B cell (primary cell): ENCODE results near the gene EPDR1. TPM values are rescaled to one million over a fixed set of nuclear protein-coding genes. Genes with fewer than 3 reads are reported as not detected.

Experiments
- ATAC-seq: fragments of 200-7000 bp; cut with Tn5 transposase; one replicate; pipeline ENCODE4 v1.10.0; 2021; ENCODE audit warnings: low read depth, mild to moderate bottlenecking, moderate number of reproducible peaks, moderate library complexity
- CTCF ChIA-PET: fragments of 350-600 bp; sonication (Branson Sonifier 250); formaldehyde crosslinking; loops from one replicate; lab custom pipeline; 2021; ENCODE audit warnings: antibody characterized with exemption, inconsistent platforms; lab: Charles Lee
- POLR2A ChIA-PET: fragments of 350-600 bp; sonication (Branson Sonifier 250); formaldehyde crosslinking; loops from one replicate; lab custom pipeline; 2021; ENCODE audit warnings: antibody characterized with exemption; lab: Charles Lee
- DNase-seq: peaks from one replicate; pipeline ENCODE4 v3.0.0; 2013
- H2AFZ ChIP-seq: 2 replicates; pipeline ENCODE4 v1.6.1; 2012; ENCODE audit warnings: mild to moderate bottlenecking, low read depth, low read length; ENCODE audit not compliant: insufficient read depth, poor library complexity, severe bottlenecking
- H3K27ac ChIP-seq, 2 donors: 1 replicate in 1 of 2; 2 replicates in 1 of 2; pipeline ENCODE4 v1.5.1; 2012 to 2013; ENCODE audit warnings: low read length in 2 of 2, mild to moderate bottlenecking in 2 of 2, moderate library complexity in 1 of 2
- H3K27me3 ChIP-seq, 4 experiments: fragments of 200-600 bp in 1 of 4; sonication (generic) in 1 of 4; replicated peaks in 1 of 4; 1 replicate in 2 of 4; 2 replicates in 2 of 4; pipeline versions ENCODE4 v1.6.1 to v1.7.0; 2013 to 2016; ENCODE audit warnings: low read length in 3 of 4, mild to moderate bottlenecking in 2 of 4, mixed read lengths in 1 of 4, moderate library complexity in 1 of 4; ENCODE audit not compliant: insufficient read depth in 4 of 4, control insufficient read depth in 3 of 4; ENCODE audit errors: control extremely low read depth in 1 of 4
- H3K36me3 ChIP-seq, 2 experiments: replicated peaks in 1 of 2; 1 replicate in 1 of 2; 2 replicates in 1 of 2; pipeline versions ENCODE4 v1.6.1 to v1.7.1; 2013; ENCODE audit warnings: low read length in 1 of 2; ENCODE audit not compliant: insufficient read depth in 2 of 2, control insufficient read depth in 1 of 2; ENCODE audit errors: control extremely low read depth in 1 of 2, extremely low read depth in 1 of 2
- H3K4me1 ChIP-seq, 2 donors: fragments of 200-600 bp in 1 of 2; sonication (generic) in 1 of 2; 1 replicate in 1 of 2; 2 replicates in 1 of 2; pipeline versions ENCODE4 v1.5.1 to v1.6.1; 2013 to 2017; ENCODE audit warnings: low read length in 2 of 2; ENCODE audit not compliant: control insufficient read depth in 2 of 2, insufficient read depth in 2 of 2
- H3K4me2 ChIP-seq: replicated peaks from 2 replicates; pipeline ENCODE3; 2012; ENCODE audit warnings: mild to moderate bottlenecking, low read depth, low read length; ENCODE audit not compliant: poor library complexity, severe bottlenecking
- H3K4me3 ChIP-seq, 5 experiments: fragments of 200-600 bp in 1 of 5; sonication (generic) in 1 of 5; 1 replicate in 3 of 5; 2 replicates in 2 of 5; pipeline versions ENCODE4 v1.5.1 to v1.7.0; 2011 to 2016; ENCODE audit warnings: low read length in 4 of 5, mild to moderate bottlenecking in 4 of 5, low read depth in 2 of 5, control low read depth in 1 of 5, moderate library complexity in 1 of 5; ENCODE audit not compliant: insufficient read depth in 1 of 5; ENCODE audit errors: control extremely low read depth in 1 of 5, extremely low read depth in 1 of 5
- H3K79me2 ChIP-seq: fragments of 200-600 bp; sonication (generic); one replicate; pipeline ENCODE4 v1.6.0; 2016; ENCODE audit warnings: low read length; ENCODE audit not compliant: control insufficient read depth, insufficient read depth
- H3K9ac ChIP-seq: fragments of 200-600 bp; sonication (generic); 2 replicates; pipeline ENCODE4 v1.6.1; 2017; ENCODE audit warnings: mild to moderate bottlenecking, low read length, moderate library complexity
- H3K9me3 ChIP-seq, 3 donors: one replicate each; pipeline versions ENCODE4 v1.6.1 to v1.7.1; 2013; ENCODE audit warnings: low read length in 2 of 3; ENCODE audit not compliant: control insufficient read depth in 2 of 3, insufficient read depth in 1 of 3; ENCODE audit errors: control extremely low read depth in 1 of 3
- H4K20me1 ChIP-seq: 2 replicates; pipeline ENCODE4 v1.6.0; 2012; ENCODE audit warnings: mild to moderate bottlenecking, low read length; ENCODE audit not compliant: insufficient read depth, control insufficient read depth, poor library complexity, severe bottlenecking
- H3K27ac Mint-ChIP-seq: one replicate; pipeline ENCODE4 v1.8.0; 2021; ENCODE audit warnings: mixed read lengths
- H3K27me3 Mint-ChIP-seq: one replicate; pipeline ENCODE4 v1.8.0; 2021; ENCODE audit warnings: mixed read lengths
- H3K4me1 Mint-ChIP-seq: one replicate; pipeline ENCODE4 v1.8.0; 2021; ENCODE audit warnings: mixed read lengths
- H3K4me3 Mint-ChIP-seq: one replicate; pipeline ENCODE4 v1.8.0; 2021; ENCODE audit warnings: mixed read lengths
- H3K9me3 Mint-ChIP-seq: one replicate; pipeline ENCODE4 v1.8.0; 2022; ENCODE audit warnings: mixed read lengths; ENCODE audit not compliant: insufficient read depth
- CTCF ChIP-seq: fragments of 200-600 bp; IDR thresholded peaks from one replicate; pipeline ENCODE4 v1.8.0; 2022; ENCODE audit warnings: antibody characterized with exemption, mild to moderate bottlenecking
- EZH2 ChIP-seq: IDR thresholded peaks from 2 replicates; pipeline ENCODE4 v1.6.1; 2012; ENCODE audit warnings: borderline replicate concordance, low read depth, mild to moderate bottlenecking, moderate library complexity, low read length; ENCODE audit not compliant: insufficient read depth, poor library complexity, severe bottlenecking
- WGBS: methylation state at CpG from one replicate; pipeline ENCODE4 v1.1.5; 2013; ENCODE audit warnings: missing lambda C conversion rate; ENCODE audit not compliant: insufficient coverage; 5-methylcytosine and 5-hydroxymethylcytosine counted together
- intact Hi-C: fragments of 100-400 bp; cut with micrococcal nuclease; formaldehyde crosslinking; loops from one replicate; pipeline ENCODE4 v1.10.0; 2022
- polyA plus RNA-seq: library from polyadenylated mRNA; depleted of rRNA; stranded (reverse); fragments of >200 nt; gene quantifications from 2 replicates; pipeline ENCODE4 v1.2.3, GENCODE V29; 2012
- total RNA-seq, 2 donors: library from RNA; stranded (reverse); fragments of 120-200 nt in 1 of 2; gene quantifications; 1 replicate in 1 of 2; 2 replicates in 1 of 2; pipeline versions ENCODE4 v1.2.3 to v1.2.4, GENCODE V29; 2013 to 2022

EPDR1 gene
- total and polyA plus RNA-seq, 2 donors (not counting 1 experiment from before 2014, with no cell fraction given), result not detected

GRCh38 chr7:37924491-37925041 is 4.1 kb downstream of the EPDR1 start:
- peaks cover 0 to 32% (median 11%) of the 10 kb centered on the region in 4 experiments for H3K27me3 ChIP-seq
- WGBS, result 100% methylated on average over 1 of the region's 3 CpGs
- H3K9me3 Mint-ChIP-seq, result peaks cover 2% of the 10 kb centered on the region
- H3K4me1 Mint-ChIP-seq, result peaks cover 12% of the 10 kb centered on the region
- H3K27ac Mint-ChIP-seq, result no peak overlapping the region
- H3K4me2 ChIP-seq, result no peak overlapping the region
- no peak overlapping the region for H3K9ac ChIP-seq
- H3K4me3 ChIP-seq, result no peak overlapping the region
- CTCF ChIA-PET, result interaction anchor here (1.2 kb wide), 1 partner anchor 291 kb away, joined by 3 read pairs; no protein-coding TSS in a partner anchor
- no peaks in the 10 kb centered on the region for H3K79me2 ChIP-seq
- intact Hi-C loops, result no loop called here
- ATAC-seq (no peak), DNase-seq (no peak)
- no peak for TF ChIP-seq EZH2
- no peak for TF ChIP-seq CTCF
- H2AFZ ChIP-seq, result no peak overlapping the region
- H3K4me1 ChIP-seq, result peaks cover 10 to 11% of the 10 kb centered on the region in 2 donors
- H3K27ac ChIP-seq, result no peak overlapping the region
- POLR2A ChIA-PET, result no interaction called here
- no peak overlapping the region for H3K4me3 Mint-ChIP-seq
- no peaks in the 10 kb centered on the region for H3K36me3 ChIP-seq
- H3K9me3 ChIP-seq, result peaks cover 0 to 7% (median 3%) of the 10 kb centered on the region in 3 donors
- peaks cover 36% of the 10 kb centered on the region for H3K27me3 Mint-ChIP-seq
- H4K20me1 ChIP-seq, result no peaks in the 10 kb centered on the region

GRCh38 chr7:37925620-37926019 is 5.2 kb downstream of the EPDR1 start:
- no CpG with 5 or more reads among the region's 1 CpG for WGBS
- H3K27ac ChIP-seq, result no peak overlapping the region
- no peak for ATAC-seq
- H3K79me2 ChIP-seq, result no peaks in the 10 kb centered on the region
- H4K20me1 ChIP-seq, result no peaks in the 10 kb centered on the region
- DNase-seq, result no peak
- peaks cover 6 to 8% of the 10 kb centered on the region in 2 donors for H3K4me1 ChIP-seq
- intact Hi-C loops, result no loop called here
- H3K27ac Mint-ChIP-seq, result no peak overlapping the region
- H3K4me2 ChIP-seq, result no peak overlapping the region
- POLR2A ChIA-PET, result no interaction called here
- peaks cover 0 to 7% (median 3%) of the 10 kb centered on the region in 3 donors for H3K9me3 ChIP-seq
- peaks cover 7% of the 10 kb centered on the region for H3K4me1 Mint-ChIP-seq
- no peaks in the 10 kb centered on the region for H3K36me3 ChIP-seq
- H2AFZ ChIP-seq, result no peak overlapping the region
- no peak overlapping the region for H3K4me3 ChIP-seq
- peaks cover 0 to 24% (median 8%) of the 10 kb centered on the region in 4 experiments for H3K27me3 ChIP-seq
- CTCF ChIA-PET, result interaction anchor here (1.2 kb wide), 1 partner anchor 290 kb away, joined by 3 read pairs; no protein-coding TSS in a partner anchor
- H3K9ac ChIP-seq, result no peak overlapping the region
- peaks cover 26% of the 10 kb centered on the region for H3K27me3 Mint-ChIP-seq
- H3K9me3 Mint-ChIP-seq, result peaks cover 2% of the 10 kb centered on the region
- TF ChIP-seq EZH2 (no peak), CTCF (no peak)
- no peak overlapping the region for H3K4me3 Mint-ChIP-seq
